OCI-LY1 (cell line): Measurements from ENCODE around the gene AWAT1.
A peak's percentile ranks its signal among the peaks of the same experiment; 100 is the strongest.

Experiments used
- H2AFZ ChIP-seq: fragments of 200-600 bp; sonication (generic), shearing (Covaris generic); 2 replicates; pipeline ENCODE4 v1.6.0; 2014; ENCODE audit warnings: antibody characterized with exemption, mild to moderate bottlenecking, low read length
- H3F3A ChIP-seq: fragments of 200-600 bp; sonication (generic), shearing (Covaris generic); 2 replicates; pipeline ENCODE4 v1.6.0; 2014; ENCODE audit warnings: mild to moderate bottlenecking, antibody characterized with exemption, low read length, moderate library complexity; ENCODE audit not compliant: insufficient read depth
- H3K27ac ChIP-seq: fragments of 200-600 bp; sonication (generic); 2 replicates; pipeline ENCODE4 v1.5.1; 2014; ENCODE audit warnings: low read length, mixed run types, mild to moderate bottlenecking, low read depth; ENCODE audit not compliant: poor library complexity, severe bottlenecking
- H3K27me3 ChIP-seq: fragments of 200-600 bp; sonication (generic); 2 replicates; pipeline ENCODE4 v1.6.0; 2014; ENCODE audit warnings: antibody characterized with exemption, mild to moderate bottlenecking, low read length, moderate library complexity; ENCODE audit not compliant: insufficient read depth
- H3K36me3 ChIP-seq: fragments of 200-600 bp; sonication (generic); 2 replicates; pipeline ENCODE4 v1.6.1; 2014; ENCODE audit warnings: mild to moderate bottlenecking, antibody characterized with exemption, low read length, moderate library complexity, mixed read lengths; ENCODE audit not compliant: insufficient read depth
- H3K4me1 ChIP-seq: fragments of 200-600 bp; sonication (generic); 2 replicates; pipeline ENCODE4 v1.5.1; 2014; ENCODE audit warnings: mild to moderate bottlenecking, low read length, moderate library complexity; ENCODE audit not compliant: insufficient read depth, severe bottlenecking
- H3K4me2 ChIP-seq: fragments of 200-600 bp; sonication (generic), shearing (Covaris generic); 2 replicates; pipeline ENCODE4 v1.6.1; 2014; ENCODE audit warnings: low read length
- H3K4me3 ChIP-seq: fragments of 200-600 bp; sonication (generic); 2 replicates; pipeline ENCODE4 v1.5.1; 2014; ENCODE audit warnings: low read length, low read depth, mild to moderate bottlenecking, mixed read lengths; ENCODE audit not compliant: poor library complexity, severe bottlenecking
- H3K79me2 ChIP-seq: fragments of 200-600 bp; shearing (Covaris generic); 2 replicates; pipeline ENCODE4 v1.6.1; 2016; ENCODE audit warnings: mixed run types, low read length, mixed read lengths; ENCODE audit not compliant: insufficient read depth
- H3K9ac ChIP-seq: fragments of 200-600 bp; sonication (generic), shearing (Covaris generic); 2 replicates; pipeline ENCODE4 v1.6.1; 2014; ENCODE audit warnings: mild to moderate bottlenecking, low read length, mixed read lengths
- H3K9me2 ChIP-seq: fragments of 200-600 bp; sonication (generic), shearing (Covaris generic); 2 replicates; pipeline ENCODE4 v1.6.1; 2014; ENCODE audit warnings: low read depth, mild to moderate bottlenecking, low read length, mixed read lengths
- H3K9me3 ChIP-seq: fragments of 200-600 bp; shearing (Covaris generic); 2 replicates; pipeline ENCODE4 v1.6.1; 2014; ENCODE audit warnings: low read length, mixed read lengths
- H4K20me1 ChIP-seq: fragments of 200-600 bp; sonication (generic), shearing (Covaris generic); 2 replicates; pipeline ENCODE4 v1.6.0; 2016; ENCODE audit warnings: mild to moderate bottlenecking, low read length; ENCODE audit not compliant: insufficient read depth
- CTCF ChIP-seq: fragments of 200-600 bp; sonication (generic), shearing (Covaris generic); IDR thresholded peaks from 2 replicates; pipeline ENCODE4 v1.5.1; 2017; ENCODE audit warnings: mild to moderate bottlenecking, antibody characterized with exemption, low read length, moderate library complexity, mixed read lengths
- EZH2 ChIP-seq: fragments of 200-600 bp; sonication (generic), shearing (Covaris generic); IDR thresholded peaks from 2 replicates; pipeline ENCODE4 v1.8.0; 2017; ENCODE audit warnings: borderline replicate concordance, mixed run types, mild to moderate bottlenecking, antibody characterized with exemption, low read length, moderate library complexity, mixed read lengths

AWAT1 gene

GRCh38 chrX:70257423-70258288 lies 23.2 kb downstream of the AWAT1 start:
- H3K27me3 ChIP-seq = no peaks in the 10 kb centered on the region
- no peak overlapping the region for H3K4me3 ChIP-seq

GRCh38 chrX:70260104-70260503 lies 25.6 kb downstream of the AWAT1 start, which contains the start of gene P2RY4:
TSS of gene P2RY4 (minus strand) at chrX:70260204. CDS start at chrX:70259624, 580 bp downstream.
- no peaks in the 10 kb centered on the region for H4K20me1 ChIP-seq
- H3K4me2 ChIP-seq = no peak within 1 kb of the TSS
- no peak within 1 kb of the TSS for H3K27ac ChIP-seq
- no peak within 1 kb of the TSS for H3K9ac ChIP-seq
- H3K36me3 ChIP-seq = no peaks in the 10 kb centered on the region
- TF ChIP-seq CTCF = no peak
- TF ChIP-seq EZH2 = no peak
- H3K4me1 ChIP-seq = no peaks in the 10 kb centered on the region
- H3K9me3 ChIP-seq = no peaks in the 10 kb centered on the region
- no peaks in the 10 kb centered on the region for H3K9me2 ChIP-seq
- H3K27me3 ChIP-seq = no peaks in the 10 kb centered on the region
- H2AFZ ChIP-seq = no peak within 1 kb of the TSS
- H3F3A ChIP-seq = no peaks in the 10 kb centered on the region
- H3K4me3 ChIP-seq = no peak within 1 kb of the TSS
- no peaks in the 10 kb centered on the region for H3K79me2 ChIP-seq

More at GRCh38 chrX:70257423-70258288, 23.2 kb downstream of the AWAT1 start:
- Histone ChIP-seq H3K9me2 (no peaks in the 10 kb centered on the region), H3K9ac (no peak overlapping the region), H3K27ac (no peak overlapping the region), H3K4me2 (no peak overlapping the region), H3K36me3 (no peaks in the 10 kb centered on the region), H2AFZ (no peak overlapping the region), H4K20me1 (no peaks in the 10 kb centered on the region), H3K4me1 (no peaks in the 10 kb centered on the region), H3K9me3 (no peaks in the 10 kb centered on the region), H3F3A (no peaks in the 10 kb centered on the region), H3K79me2 (no peaks in the 10 kb centered on the region)
- TF ChIP-seq EZH2 (no peak), CTCF (no peak)

GRCh38 chrX:70262952-70263567 lies 28.6 kb downstream of the AWAT1 start:
- Histone ChIP-seq H2AFZ (no peak overlapping the region), H3K27me3 (no peaks in the 10 kb centered on the region), H3K4me2 (no peak overlapping the region), H3K27ac (no peak overlapping the region), H3K79me2 (no peaks in the 10 kb centered on the region), H3K9ac (no peak overlapping the region), H3K4me3 (no peak overlapping the region), H3F3A (no peaks in the 10 kb centered on the region), H3K36me3 (no peaks in the 10 kb centered on the region), H3K9me3 (no peaks in the 10 kb centered on the region), H3K4me1 (no peaks in the 10 kb centered on the region), H4K20me1 (no peaks in the 10 kb centered on the region), H3K9me2 (no peaks in the 10 kb centered on the region)
- TF ChIP-seq CTCF = peak; percentile 49
- no peak for TF ChIP-seq EZH2
